IPS-18c (cell line): ENCODE measurements around the gene TNFSF13B.
"Not testable (repeated sequence)": the region's sequence is repeated elsewhere in the genome, so short reads cannot be mapped to it uniquely, and the experiment has no call there.

ENCODE experiments used
- H3K4me3 ChIP-seq: 2 replicates; pipeline ENCODE4 v1.7.0; 2013; ENCODE audit warnings: low read depth, mild to moderate bottlenecking, low read length, moderate library complexity; ENCODE audit not compliant: insufficient read depth
- H3K9me3 ChIP-seq: one replicate; pipeline ENCODE4 v1.6.1; 2013; ENCODE audit warnings: mild to moderate bottlenecking, low read length, moderate library complexity; ENCODE audit not compliant: control insufficient read depth, insufficient read depth

The TNFSF13B gene

GRCh38 chr13:108269601-108270328 is at the start of gene TNFSF13B:
Gene TNFSF13B (plus strand): TSS chr13:108269718. CDS start chr13:108269896, 178 bp downstream.
- no peaks in the 10 kb centered on the region for H3K9me3 ChIP-seq
- no peak within 1 kb of the TSS for H3K4me3 ChIP-seq

DNA sequence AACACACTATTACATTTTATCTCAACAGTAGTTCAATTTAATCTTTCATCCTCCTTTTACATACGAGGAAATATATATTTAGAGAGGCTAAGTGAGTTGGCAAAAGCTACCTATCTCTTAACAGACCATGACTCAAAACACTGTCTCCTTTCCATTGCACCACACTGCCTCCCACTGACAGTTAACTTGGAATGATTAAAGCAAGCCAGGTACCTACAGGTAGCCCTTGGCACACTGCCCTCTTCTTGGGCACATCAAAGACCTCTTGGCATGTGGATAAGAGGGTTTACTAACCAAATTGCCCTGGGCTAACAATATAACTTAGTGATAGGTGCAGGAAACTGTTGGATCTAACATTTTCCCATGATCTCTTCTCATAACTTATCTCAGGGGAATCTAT is 49.5 kb upstream of the TNFSF13B start:
- Histone ChIP-seq H3K4me3 (no peak overlapping the region), H3K9me3 (no peaks in the 10 kb centered on the region)

GRCh38 chr13:108223687-108224503 is 45.6 kb upstream of the TNFSF13B start:
- Histone ChIP-seq H3K9me3 (no peaks in the 10 kb centered on the region), H3K4me3 (no peak overlapping the region)

DNA sequence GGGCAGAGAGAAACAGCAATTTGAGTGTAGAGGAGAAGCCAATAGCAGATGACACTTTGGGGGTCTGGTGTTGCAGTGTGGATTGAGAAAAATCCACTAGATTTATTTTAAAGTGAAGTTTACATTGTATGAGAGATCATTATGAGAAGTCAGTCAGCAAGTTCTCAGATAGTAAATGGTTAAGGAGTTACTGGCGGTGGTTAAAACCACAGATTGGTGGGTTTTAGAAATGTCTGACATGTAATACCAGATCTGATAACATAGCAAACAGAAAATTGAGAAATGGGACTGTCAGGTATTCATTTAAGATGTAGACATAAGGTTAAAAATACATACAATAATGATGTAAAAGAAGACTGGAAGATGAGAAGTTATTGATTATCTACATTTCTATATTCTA is 44.1 kb upstream of the TNFSF13B start:
- H3K4me3 ChIP-seq: no peak overlapping the region
- H3K9me3 ChIP-seq: no peaks in the 10 kb centered on the region

DNA sequence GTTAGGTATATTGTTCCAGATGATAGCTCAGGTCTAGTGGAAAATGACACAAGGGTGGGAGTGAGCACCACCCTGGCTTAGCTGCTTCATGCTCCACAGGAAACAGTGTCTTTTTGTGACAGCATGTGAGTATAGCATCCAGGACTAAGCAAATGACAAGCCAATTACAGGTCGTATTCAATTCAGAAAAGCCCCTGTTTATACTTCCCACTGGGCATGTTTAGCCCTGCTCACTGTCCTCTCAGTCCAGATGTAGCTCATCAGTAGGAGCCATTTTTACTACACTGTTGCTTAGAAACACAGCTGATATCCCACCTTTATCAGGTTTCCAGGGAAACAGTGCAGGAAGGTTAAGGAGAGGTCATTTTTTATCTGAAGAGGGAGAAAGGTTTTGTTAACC is 43.3 kb upstream of the TNFSF13B start:
- H3K4me3 ChIP-seq: no peak overlapping the region
- no peaks in the 10 kb centered on the region for H3K9me3 ChIP-seq

GRCh38 chr13:108227651-108228272 is 41.8 kb upstream of the TNFSF13B start:
- H3K4me3 ChIP-seq: no peak overlapping the region
- H3K9me3 ChIP-seq: no peaks in the 10 kb centered on the region

GRCh38 chr13:108230377-108230776 is 39.1 kb upstream of the TNFSF13B start:
- H3K4me3 ChIP-seq: no peak overlapping the region
- no peaks in the 10 kb centered on the region for H3K9me3 ChIP-seq

- no peak overlapping the region for H3K4me3 ChIP-seq
- no peaks in the 10 kb centered on the region for H3K9me3 ChIP-seq
Observed at GRCh38 chr13:108249150-108249549, 20.4 kb upstream of the TNFSF13B start.

DNA sequence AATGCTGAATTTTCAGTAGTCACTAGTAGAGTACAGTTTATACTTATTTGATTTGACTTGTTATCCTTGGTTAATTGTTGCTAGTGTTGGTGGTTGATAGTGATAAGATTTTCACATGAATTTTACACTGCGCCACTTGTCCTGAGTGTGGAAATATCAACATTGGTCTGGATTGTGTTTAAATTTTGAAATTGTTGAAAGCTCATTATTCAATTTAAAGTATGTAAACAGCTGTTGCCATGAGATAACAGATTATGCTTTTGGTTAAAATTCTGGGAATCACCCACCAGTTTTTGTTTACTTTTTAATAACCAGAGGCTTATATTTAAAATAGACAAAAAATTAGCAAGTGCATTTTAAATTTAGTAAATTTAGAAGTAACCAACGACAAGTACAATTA is 12.3 kb upstream of the TNFSF13B start:
- Histone ChIP-seq H3K4me3 (no peak overlapping the region), H3K9me3 (no peaks in the 10 kb centered on the region)

- H3K9me3 ChIP-seq: no peaks in the 10 kb centered on the region
- no peak overlapping the region for H3K4me3 ChIP-seq
Observed at GRCh38 chr13:108263621-108264355, 5.7 kb upstream of the TNFSF13B start.

DNA sequence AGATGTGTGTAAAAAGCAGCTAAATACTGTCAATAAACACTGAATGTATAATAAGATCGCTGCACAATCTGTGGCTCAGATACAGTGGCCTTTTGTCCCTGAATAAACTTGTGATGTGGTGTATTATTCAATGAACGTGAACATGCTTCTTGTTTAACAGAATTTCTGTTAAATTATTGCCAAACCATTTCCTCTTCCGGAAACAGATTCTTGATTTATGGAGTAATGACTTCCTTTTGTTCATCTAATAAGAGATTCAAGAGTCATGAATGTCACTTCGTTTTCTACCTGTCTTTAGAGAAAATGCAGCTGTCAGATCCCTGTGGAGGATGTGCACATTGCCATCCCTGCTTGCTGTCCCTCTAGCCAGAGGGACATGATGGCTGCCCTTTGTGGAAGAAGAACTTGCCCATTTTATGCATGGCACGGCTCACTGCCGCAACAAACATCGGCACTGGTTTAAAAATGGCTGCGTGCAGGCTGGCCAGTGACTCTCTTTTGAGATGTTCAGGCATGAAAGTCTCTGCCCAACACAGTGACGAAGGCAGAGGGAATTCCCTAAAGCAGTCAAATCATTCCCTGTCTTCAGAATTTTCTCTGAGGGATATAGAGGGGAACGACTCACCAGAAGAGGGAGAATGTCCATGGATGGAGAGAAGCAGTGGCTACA is 3.1 kb upstream of the TNFSF13B start:
- Histone ChIP-seq H3K4me3 (no peak overlapping the region), H3K9me3 (no peaks in the 10 kb centered on the region)

- H3K9me3 ChIP-seq: no peaks in the 10 kb centered on the region
- H3K4me3 ChIP-seq: no peak overlapping the region
Observed at GRCh38 chr13:108267347-108267746, 2.2 kb upstream of the TNFSF13B start.

GRCh38 chr13:108267855-108268254 is 1.7 kb upstream of the TNFSF13B start:
- H3K4me3 ChIP-seq, H3K9me3 ChIP-seq: not testable (repeated sequence)

DNA sequence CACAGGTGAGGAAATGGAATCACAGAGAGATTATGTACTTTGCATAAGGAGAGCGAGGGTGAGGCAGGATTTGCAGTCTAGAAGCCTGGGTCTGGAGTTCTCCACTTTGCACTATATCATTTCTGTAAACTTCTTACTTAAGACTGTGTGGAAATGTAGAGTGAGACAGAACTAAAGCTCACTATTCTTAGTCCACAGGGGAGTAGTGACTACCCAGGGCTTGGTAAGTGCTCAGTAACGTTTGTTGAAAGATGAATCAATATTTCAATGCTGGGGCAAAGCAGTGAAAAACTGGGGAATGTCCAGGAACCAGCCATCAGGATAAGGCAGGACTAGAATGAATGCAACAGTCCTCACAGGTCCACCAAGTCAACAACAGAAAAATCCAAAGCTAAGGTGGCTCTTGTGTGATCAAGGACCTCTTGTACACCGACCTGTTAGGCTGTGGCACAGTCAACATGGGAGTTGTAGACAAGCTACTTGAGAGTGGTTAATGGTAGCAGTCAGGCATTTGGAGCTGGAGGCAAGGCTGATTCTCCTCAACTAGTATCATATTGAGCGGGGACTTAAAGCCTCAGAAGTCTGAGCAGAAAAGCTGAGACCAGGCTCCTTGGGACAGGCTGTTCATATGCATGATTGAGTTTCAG is 929 bp upstream of the TNFSF13B start:
- H3K4me3 ChIP-seq: no peak overlapping the region
- no peaks in the 10 kb centered on the region for H3K9me3 ChIP-seq

GRCh38 chr13:108270442-108270841 is 924 bp downstream of the TNFSF13B start:
- H3K4me3 ChIP-seq: no peak overlapping the region
- no peaks in the 10 kb centered on the region for H3K9me3 ChIP-seq

- no peak overlapping the region for H3K4me3 ChIP-seq
- H3K9me3 ChIP-seq: no peaks in the 10 kb centered on the region
Observed at GRCh38 chr13:108272333-108272732, 2.8 kb downstream of the TNFSF13B start.
